HepG2 (cell line): Measurements from ENCODE around the gene CCSER1. TPM values are rescaled to one million over a fixed set of nuclear protein-coding genes. Genes with fewer than 3 reads are reported as not detected.

Experiments
- ATAC-seq: fragments of 200-7000 bp; cut with Tn5 transposase; 3 replicates; pipeline ENCODE4 v1.9.1; 2020; ENCODE audit warnings: mild to moderate bottlenecking, moderate library complexity
- BruUV-seq: library from RNA; stranded (reverse); fragments of 400-500 nt; replicated peaks from 2 replicates; lab custom pipeline; 2021; lab: Mats Ljungman, UMichigan
- CTCF ChIA-PET: fragments of 300-600 bp; formaldehyde crosslinking; extraction: SDS; loops from one replicate; lab custom pipeline; 2021; ENCODE audit warnings: low total read pairs, inconsistent platforms, low intra/inter-chr PET ratio; lab: Yijun Ruan, JAX
- POLR2A ChIA-PET: fragments of 350-600 bp; sonication (Branson Sonifier 250); formaldehyde crosslinking; loops from one replicate; lab custom pipeline; 2020; ENCODE audit warnings: antibody characterized with exemption, inconsistent platforms; lab: Yijun Ruan, JAX
- DNase-seq: peaks from one replicate; pipeline ENCODE4 v3.0.0-alpha.2; 2015; ENCODE audit warnings: low spot score
- FAIRE-seq: peaks from 3 replicates; lab custom pipeline; 2011; peaks lifted over from hg19 to GRCh38; lab: Jason Lieb, UNC
- H2AFZ ChIP-seq: one replicate; pipeline ENCODE4 v1.6.1; 2011; ENCODE audit warnings: low read length, inconsistent platforms
- H3K27ac ChIP-seq: fragments of 300-600 bp; 3 replicates; pipeline ENCODE4 v1.8.0; 2011; ENCODE audit warnings: mixed run types, mild to moderate bottlenecking, mixed read lengths, low read length, inconsistent platforms; ENCODE audit not compliant: insufficient read depth; ENCODE audit errors: extremely low read length
- H3K27me3 ChIP-seq, 2 experiments: fragments of 200-600 bp in 1 of 2; 2 replicates in 1 of 2; 3 replicates in 1 of 2; pipeline versions ENCODE4 v1.6.0 to v1.8.0; 2011; ENCODE audit warnings: low read length in 2 of 2, mild to moderate bottlenecking in 2 of 2, moderate library complexity in 2 of 2, inconsistent platforms in 1 of 2; ENCODE audit not compliant: insufficient read depth in 2 of 2, control insufficient read depth in 1 of 2
- H3K36me3 ChIP-seq, 2 experiments: fragments of 200-600 bp in 1 of 2; replicated peaks in 1 of 2; 2 replicates in 1 of 2; 3 replicates in 1 of 2; pipeline versions ENCODE4 v1.5.1 to v1.8.0; 2011; ENCODE audit warnings: low read length in 2 of 2, inconsistent platforms in 1 of 2; ENCODE audit not compliant: insufficient read depth in 2 of 2, control insufficient read depth in 1 of 2
- H3K4me1 ChIP-seq: 2 replicates; pipeline ENCODE4 v1.5.1; 2012; ENCODE audit warnings: low read length, inconsistent platforms; ENCODE audit not compliant: insufficient read depth
- H3K4me2 ChIP-seq: 2 replicates; pipeline ENCODE4 v1.6.0; 2011; ENCODE audit warnings: low read depth, low read length, inconsistent platforms
- H3K4me3 ChIP-seq, 3 experiments: fragments of 200-600 bp in 1 of 3; sonication (generic), shearing (Covaris generic) in 1 of 3; replicated peaks in 1 of 3; 2 replicates each; pipeline ENCODE4 v1.5.1; 2011 to 2016; ENCODE audit warnings: low read length in 3 of 3, inconsistent platforms in 2 of 3, low read depth in 2 of 3, mild to moderate bottlenecking in 2 of 3, control low read depth in 1 of 3, mixed read lengths in 1 of 3; ENCODE audit not compliant: insufficient read depth in 1 of 3
- H3K79me2 ChIP-seq: one replicate; pipeline ENCODE4 v1.6.1; 2011; ENCODE audit warnings: low read length, inconsistent platforms; ENCODE audit not compliant: insufficient read depth
- H3K9ac ChIP-seq: 2 replicates; pipeline ENCODE4 v1.6.0; 2011; ENCODE audit warnings: mild to moderate bottlenecking, low read depth, low read length, inconsistent platforms; ENCODE audit not compliant: insufficient read depth
- H3K9me3 ChIP-seq: 2 replicates; pipeline ENCODE4 v1.5.1; 2012; ENCODE audit warnings: mild to moderate bottlenecking, low read length
- H4K20me1 ChIP-seq: 2 replicates; pipeline ENCODE4 v1.6.0; 2011; ENCODE audit warnings: inconsistent platforms, mild to moderate bottlenecking, low read length, moderate library complexity; ENCODE audit not compliant: insufficient read depth
- CBX2 ChIP-seq, 2 experiments: fragments of 200-600 bp in 1 of 2; sonication (generic); formaldehyde crosslinking in 1 of 2; IDR thresholded peaks; 2 replicates each; pipeline versions ENCODE4 v1.7.0 to v1.8.1; 2018 to 2022; ENCODE audit warnings: low read depth in 2 of 2, low read length in 1 of 2, mild to moderate bottlenecking in 1 of 2, missing genetic modification reagents in 1 of 2
- IKZF1 ChIP-seq: fragments of 450-650 bp; IDR thresholded peaks from 2 replicates; pipeline ENCODE4 v1.7.1; 2016
- MZF1 ChIP-seq: sonication (generic); formaldehyde crosslinking; IDR thresholded peaks from 2 replicates; pipeline ENCODE4 v1.8.1; 2023; ENCODE audit warnings: mild to moderate bottlenecking, missing genetic modification reagents, borderline replicate concordance
- NFATC3 ChIP-seq: sonication (generic); formaldehyde crosslinking; IDR thresholded peaks from 2 replicates; pipeline ENCODE4 v1.5.1; 2020; ENCODE audit warnings: mild to moderate bottlenecking, missing genetic modification reagents
- POLR2G ChIP-seq: fragments of 200-400 bp; formaldehyde crosslinking; IDR thresholded peaks from 2 replicates; pipeline ENCODE4 v1.6.1; 2018; ENCODE audit warnings: mild to moderate bottlenecking, low read depth, low read length, moderate library complexity
- RBM22 ChIP-seq: fragments of 200-400 bp; formaldehyde crosslinking; optimal IDR thresholded peaks from 2 replicates; pipeline ENCODE3; 2017; ENCODE audit warnings: mild to moderate bottlenecking, low read length, moderate library complexity
- SP2 ChIP-seq: sonication (generic); formaldehyde crosslinking; IDR thresholded peaks from 2 replicates; pipeline ENCODE4 v1.5.1; 2020; ENCODE audit warnings: mild to moderate bottlenecking, missing genetic modification reagents
- SSRP1 ChIP-seq: IDR thresholded peaks from 2 replicates; pipeline ENCODE4 v1.6.1; 2016; ENCODE audit warnings: control low read depth
- ZNF136 ChIP-seq: sonication (generic); formaldehyde crosslinking; IDR thresholded peaks from 2 replicates; pipeline ENCODE4 v1.8.1; 2022; ENCODE audit warnings: low read depth, mild to moderate bottlenecking, moderate library complexity, missing genetic modification reagents
- ZNF263 ChIP-seq: sonication (generic); formaldehyde crosslinking; IDR thresholded peaks from 2 replicates; pipeline ENCODE4 v1.4.0; 2020; ENCODE audit warnings: missing genetic modification reagents
- ZNF350 ChIP-seq: sonication (generic); formaldehyde crosslinking; IDR thresholded peaks from 2 replicates; pipeline ENCODE4 v1.4.0; 2020; ENCODE audit warnings: mild to moderate bottlenecking, low read depth, missing genetic modification reagents, borderline replicate concordance
- ZNF672 ChIP-seq: sonication (generic); formaldehyde crosslinking; IDR thresholded peaks from 2 replicates; pipeline ENCODE4 v1.8.1; 2022; ENCODE audit warnings: missing genetic modification reagents
- WGBS: methylation state at CpG from one replicate; pipeline ENCODE4 v1.1.6; 2017; ENCODE audit warnings: low lambda C conversion rate; 5-methylcytosine and 5-hydroxymethylcytosine counted together
- in situ Hi-C: cut with HindIII; loops from 2 replicates; pipeline ENCODE4 v1.10.0; 2017; ENCODE audit warnings: low pct_unique_long_range_greater_than_20kb; ENCODE audit not compliant: extremely low pct_ligation_motif_present
- intact Hi-C: fragments of 100-400 bp; cut with micrococcal nuclease; formaldehyde crosslinking; loops from one replicate; pipeline ENCODE4 v1.10.0; 2022; ENCODE audit not compliant: unreplicated experiment
- polyA plus RNA-seq, 8 experiments: library from polyadenylated mRNA; depleted of rRNA in 3 of 8; stranded (reverse) in 7 of 8; unstranded in 1 of 8; fragments of >200 nt; fragmentation: Illumina TruSeq in 4 of 8; extraction: Trizol in 4 of 8; gene quantifications; 2 replicates each; pipeline versions ENCODE4 v1.2.1 to v1.2.3, GENCODE V29; 2011 to 2016; ENCODE audit warnings: low read depth in 4 of 8, missing spikeins in 1 of 8, mixed read lengths in 1 of 8; ENCODE audit not compliant: insufficient read depth in 1 of 8
- total RNA-seq, 5 experiments: library from RNA; depleted of rRNA; stranded (reverse); fragments of >200 nt; fragmentation: Illumina TruSeq; extraction: Trizol; gene quantifications; 2 replicates each; pipeline ENCODE4 v1.2.3, GENCODE V29; 2016; ENCODE audit warnings: low read depth in 1 of 5
- TF ChIP-seq, protein P1 (sequence below): sonication (generic); formaldehyde crosslinking; IDR thresholded peaks from 2 replicates; pipeline ENCODE4 v1.5.0; 2020; ENCODE audit warnings: mild to moderate bottlenecking, missing genetic modification reagents, borderline replicate concordance
- TF ChIP-seq, protein P2 (sequence below): sonication (generic); formaldehyde crosslinking; IDR thresholded peaks from 2 replicates; pipeline ENCODE4 v1.5.0; 2020; ENCODE audit warnings: missing genetic modification reagents
- TF ChIP-seq, protein P3 (sequence below): sonication (generic); formaldehyde crosslinking; IDR thresholded peaks from 2 replicates; pipeline ENCODE4 v1.4.0; 2020; ENCODE audit warnings: missing genetic modification reagents

The CCSER1 gene
- total and polyA plus RNA-seq, 2 of the 13 experiments (the other 11 are each of a cell fraction or from before 2014, with no cell fraction given): not detected

DNA sequence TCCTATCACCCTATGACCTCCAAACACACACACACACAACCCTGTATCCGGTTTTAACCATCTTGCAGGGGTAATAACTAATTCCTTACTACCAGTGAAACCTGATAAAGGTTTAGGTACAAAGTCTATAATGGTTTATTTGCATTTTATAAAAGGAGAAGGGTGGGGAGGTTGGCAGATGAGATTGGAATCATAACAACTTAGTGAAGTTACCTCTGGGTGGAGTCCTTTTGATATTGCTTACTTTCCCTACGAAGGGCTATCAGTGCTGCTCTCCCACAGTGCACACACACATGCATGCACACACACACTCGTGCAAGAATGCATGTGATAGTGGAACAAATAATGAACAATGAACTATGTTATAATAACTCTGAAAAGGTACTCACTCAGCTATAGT lies 56.1 kb downstream of the CCSER1 start:
- Histone ChIP-seq H3K27ac (no peak overlapping the region), H3K4me3 (no peak overlapping the region), H3K27me3 (no peaks in the 10 kb centered on the region), H3K4me2 (no peak overlapping the region), H3K9me3 (no peaks in the 10 kb centered on the region), H2AFZ (no peak overlapping the region), H3K36me3 (no peaks in the 10 kb centered on the region), H4K20me1 (no peaks in the 10 kb centered on the region), H3K9ac (no peak overlapping the region), H3K79me2 (no peaks in the 10 kb centered on the region), H3K4me1 (no peaks in the 10 kb centered on the region)
- ChIA-PET CTCF (no interaction called here), POLR2A (no interaction called here)
- 3% methylated on average over 3 of the region's 3 CpGs for WGBS
- in situ Hi-C loops: no loop called here
- intact Hi-C loops: no loop called here
- ATAC-seq (no peak), FAIRE-seq (no peak), DNase-seq (no peak)
- TF ChIP-seq MZF1 (no peak), ZNF136 (no peak), ZNF350 (CRISPR knock-in tag) (no peak), POLR2G (no peak), ZNF263 (no peak), NFATC3 (CRISPR knock-in tag) (no peak), RBM22 (no peak), SP2 (no peak), SSRP1 (no peak), ZNF672 (CRISPR knock-in tag) (no peak), CBX2 (IDR thresholded peaks at IDR 0.05; ENCODE audit: low read depth, low read length) (no peak), CBX2 (CRISPR knock-in tag; IDR thresholded peaks at IDR 0.05; ENCODE audit: low read depth) (no peak), IKZF1 (no peak)
- TF ChIP-seq, protein P1, sequence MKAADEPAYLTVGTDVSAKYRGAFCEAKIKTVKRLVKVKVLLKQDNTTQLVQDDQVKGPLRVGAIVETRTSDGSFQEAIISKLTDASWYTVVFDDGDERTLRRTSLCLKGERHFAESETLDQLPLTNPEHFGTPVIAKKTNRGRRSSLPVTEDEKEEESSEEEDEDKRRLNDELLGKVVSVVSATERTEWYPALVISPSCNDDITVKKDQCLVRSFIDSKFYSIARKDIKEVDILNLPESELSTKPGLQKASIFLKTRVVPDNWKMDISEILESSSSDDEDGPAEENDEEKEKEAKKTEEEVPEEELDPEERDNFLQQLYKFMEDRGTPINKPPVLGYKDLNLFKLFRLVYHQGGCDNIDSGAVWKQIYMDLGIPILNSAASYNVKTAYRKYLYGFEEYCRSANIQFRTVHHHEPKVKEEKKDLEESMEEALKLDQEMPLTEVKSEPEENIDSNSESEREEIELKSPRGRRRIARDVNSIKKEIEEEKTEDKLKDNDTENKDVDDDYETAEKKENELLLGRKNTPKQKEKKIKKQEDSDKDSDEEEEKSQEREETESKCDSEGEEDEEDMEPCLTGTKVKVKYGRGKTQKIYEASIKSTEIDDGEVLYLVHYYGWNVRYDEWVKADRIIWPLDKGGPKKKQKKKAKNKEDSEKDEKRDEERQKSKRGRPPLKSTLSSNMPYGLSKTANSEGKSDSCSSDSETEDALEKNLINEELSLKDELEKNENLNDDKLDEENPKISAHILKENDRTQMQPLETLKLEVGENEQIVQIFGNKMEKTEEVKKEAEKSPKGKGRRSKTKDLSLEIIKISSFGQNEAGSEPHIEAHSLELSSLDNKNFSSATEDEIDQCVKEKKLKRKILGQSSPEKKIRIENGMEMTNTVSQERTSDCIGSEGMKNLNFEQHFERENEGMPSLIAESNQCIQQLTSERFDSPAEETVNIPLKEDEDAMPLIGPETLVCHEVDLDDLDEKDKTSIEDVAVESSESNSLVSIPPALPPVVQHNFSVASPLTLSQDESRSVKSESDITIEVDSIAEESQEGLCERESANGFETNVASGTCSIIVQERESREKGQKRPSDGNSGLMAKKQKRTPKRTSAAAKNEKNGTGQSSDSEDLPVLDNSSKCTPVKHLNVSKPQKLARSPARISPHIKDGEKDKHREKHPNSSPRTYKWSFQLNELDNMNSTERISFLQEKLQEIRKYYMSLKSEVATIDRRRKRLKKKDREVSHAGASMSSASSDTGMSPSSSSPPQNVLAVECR (CRISPR knock-in tag): no peak
- TF ChIP-seq, protein P2, sequence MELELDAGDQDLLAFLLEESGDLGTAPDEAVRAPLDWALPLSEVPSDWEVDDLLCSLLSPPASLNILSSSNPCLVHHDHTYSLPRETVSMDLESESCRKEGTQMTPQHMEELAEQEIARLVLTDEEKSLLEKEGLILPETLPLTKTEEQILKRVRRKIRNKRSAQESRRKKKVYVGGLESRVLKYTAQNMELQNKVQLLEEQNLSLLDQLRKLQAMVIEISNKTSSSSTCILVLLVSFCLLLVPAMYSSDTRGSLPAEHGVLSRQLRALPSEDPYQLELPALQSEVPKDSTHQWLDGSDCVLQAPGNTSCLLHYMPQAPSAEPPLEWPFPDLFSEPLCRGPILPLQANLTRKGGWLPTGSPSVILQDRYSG (CRISPR knock-in tag): no peak
- TF ChIP-seq, protein P3, sequence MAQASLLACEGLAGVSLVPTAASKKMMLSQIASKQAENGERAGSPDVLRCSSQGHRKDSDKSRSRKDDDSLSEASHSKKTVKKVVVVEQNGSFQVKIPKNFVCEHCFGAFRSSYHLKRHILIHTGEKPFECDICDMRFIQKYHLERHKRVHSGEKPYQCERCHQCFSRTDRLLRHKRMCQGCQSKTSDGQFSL: no peak
- no TSS peak for BruUV-seq
